HepG2 (cell line): ENCODE data around the gene PIAS1. TPM values are rescaled to one million over a fixed set of nuclear protein-coding genes. Genes with fewer than 3 reads are reported as not detected.

ENCODE experiments used
- ATAC-seq: fragments of 200-7000 bp; cut with Tn5 transposase; 3 replicates; pipeline ENCODE4 v1.9.1; 2020; ENCODE audit warnings: mild to moderate bottlenecking, moderate library complexity
- BruUV-seq: library from RNA; stranded (reverse); fragments of 400-500 nt; replicated peaks from 2 replicates; lab custom pipeline; 2021; lab: Mats Ljungman, UMichigan
- CTCF ChIA-PET: fragments of 300-600 bp; formaldehyde crosslinking; extraction: SDS; loops from one replicate; lab custom pipeline; 2021; ENCODE audit warnings: low total read pairs, inconsistent platforms, low intra/inter-chr PET ratio; lab: Yijun Ruan, JAX
- POLR2A ChIA-PET: fragments of 350-600 bp; sonication (Branson Sonifier 250); formaldehyde crosslinking; loops from one replicate; lab custom pipeline; 2020; ENCODE audit warnings: antibody characterized with exemption, inconsistent platforms; lab: Yijun Ruan, JAX
- DNase-seq: peaks from one replicate; pipeline ENCODE4 v3.0.0-alpha.2; 2015; ENCODE audit warnings: low spot score
- FAIRE-seq: peaks from 3 replicates; lab custom pipeline; 2011; peaks lifted over from hg19 to GRCh38; lab: Jason Lieb, UNC
- H2AFZ ChIP-seq: one replicate; pipeline ENCODE4 v1.6.1; 2011; ENCODE audit warnings: low read length, inconsistent platforms
- H3K27ac ChIP-seq: fragments of 300-600 bp; 3 replicates; pipeline ENCODE4 v1.8.0; 2011; ENCODE audit warnings: mixed run types, mild to moderate bottlenecking, mixed read lengths, low read length, inconsistent platforms; ENCODE audit not compliant: insufficient read depth; ENCODE audit errors: extremely low read length
- H3K27me3 ChIP-seq, 2 experiments: fragments of 200-600 bp in 1 of 2; 2 replicates in 1 of 2; 3 replicates in 1 of 2; pipeline versions ENCODE4 v1.6.0 to v1.8.0; 2011; ENCODE audit warnings: low read length in 2 of 2, mild to moderate bottlenecking in 2 of 2, moderate library complexity in 2 of 2, inconsistent platforms in 1 of 2; ENCODE audit not compliant: insufficient read depth in 2 of 2, control insufficient read depth in 1 of 2
- H3K36me3 ChIP-seq, 2 experiments: fragments of 200-600 bp in 1 of 2; replicated peaks in 1 of 2; 2 replicates in 1 of 2; 3 replicates in 1 of 2; pipeline versions ENCODE4 v1.5.1 to v1.8.0; 2011; ENCODE audit warnings: low read length in 2 of 2, inconsistent platforms in 1 of 2; ENCODE audit not compliant: insufficient read depth in 2 of 2, control insufficient read depth in 1 of 2
- H3K4me1 ChIP-seq: 2 replicates; pipeline ENCODE4 v1.5.1; 2012; ENCODE audit warnings: low read length, inconsistent platforms; ENCODE audit not compliant: insufficient read depth
- H3K4me2 ChIP-seq: 2 replicates; pipeline ENCODE4 v1.6.0; 2011; ENCODE audit warnings: low read depth, low read length, inconsistent platforms
- H3K4me3 ChIP-seq, 3 experiments: fragments of 200-600 bp in 1 of 3; sonication (generic), shearing (Covaris generic) in 1 of 3; replicated peaks in 1 of 3; 2 replicates each; pipeline ENCODE4 v1.5.1; 2011 to 2016; ENCODE audit warnings: low read length in 3 of 3, inconsistent platforms in 2 of 3, low read depth in 2 of 3, mild to moderate bottlenecking in 2 of 3, control low read depth in 1 of 3, mixed read lengths in 1 of 3; ENCODE audit not compliant: insufficient read depth in 1 of 3
- H3K79me2 ChIP-seq: one replicate; pipeline ENCODE4 v1.6.1; 2011; ENCODE audit warnings: low read length, inconsistent platforms; ENCODE audit not compliant: insufficient read depth
- H3K9ac ChIP-seq: 2 replicates; pipeline ENCODE4 v1.6.0; 2011; ENCODE audit warnings: mild to moderate bottlenecking, low read depth, low read length, inconsistent platforms; ENCODE audit not compliant: insufficient read depth
- H3K9me3 ChIP-seq: 2 replicates; pipeline ENCODE4 v1.5.1; 2012; ENCODE audit warnings: mild to moderate bottlenecking, low read length
- H4K20me1 ChIP-seq: 2 replicates; pipeline ENCODE4 v1.6.0; 2011; ENCODE audit warnings: inconsistent platforms, mild to moderate bottlenecking, low read length, moderate library complexity; ENCODE audit not compliant: insufficient read depth
- DMAP1 ChIP-seq: IDR thresholded peaks from 2 replicates; pipeline ENCODE4 v1.6.1; 2016
- KDM6A ChIP-seq: IDR thresholded peaks from 2 replicates; pipeline ENCODE4 v1.6.1; 2016; ENCODE audit warnings: low read depth
- MAF1 ChIP-seq: sonication (generic); formaldehyde crosslinking; IDR thresholded peaks from 2 replicates; pipeline ENCODE4 v1.5.0; 2020; ENCODE audit warnings: missing genetic modification reagents, borderline replicate concordance
- SNAPC2 ChIP-seq: sonication (generic); formaldehyde crosslinking; IDR thresholded peaks from 2 replicates; pipeline ENCODE4 v1.8.1; 2022; ENCODE audit warnings: mild to moderate bottlenecking, missing genetic modification reagents
- ZNF766 ChIP-seq: sonication (generic); formaldehyde crosslinking; IDR thresholded peaks from 2 replicates; pipeline ENCODE4 v1.5.0; 2020; ENCODE audit warnings: missing genetic modification reagents, borderline replicate concordance
- ZNF83 ChIP-seq: sonication (generic); formaldehyde crosslinking; IDR thresholded peaks from 2 replicates; pipeline ENCODE4 v1.4.0; 2020; ENCODE audit warnings: missing genetic modification reagents, mild to moderate bottlenecking, borderline replicate concordance
- ZNF878 ChIP-seq: sonication (generic); formaldehyde crosslinking; IDR thresholded peaks from 2 replicates; pipeline ENCODE4 v1.8.1; 2023; ENCODE audit warnings: mild to moderate bottlenecking, missing genetic modification reagents, moderate library complexity
- WGBS: methylation state at CpG from one replicate; pipeline ENCODE4 v1.1.6; 2017; ENCODE audit warnings: low lambda C conversion rate; 5-methylcytosine and 5-hydroxymethylcytosine counted together
- in situ Hi-C: cut with HindIII; loops from 2 replicates; pipeline ENCODE4 v1.10.0; 2017; ENCODE audit warnings: low pct_unique_long_range_greater_than_20kb; ENCODE audit not compliant: extremely low pct_ligation_motif_present
- intact Hi-C: fragments of 100-400 bp; cut with micrococcal nuclease; formaldehyde crosslinking; loops from one replicate; pipeline ENCODE4 v1.10.0; 2022; ENCODE audit not compliant: unreplicated experiment
- polyA plus RNA-seq, 8 experiments: library from polyadenylated mRNA; depleted of rRNA in 3 of 8; stranded (reverse) in 7 of 8; unstranded in 1 of 8; fragments of >200 nt; fragmentation: Illumina TruSeq in 4 of 8; extraction: Trizol in 4 of 8; gene quantifications; 2 replicates each; pipeline versions ENCODE4 v1.2.1 to v1.2.3, GENCODE V29; 2011 to 2016; ENCODE audit warnings: low read depth in 4 of 8, missing spikeins in 1 of 8, mixed read lengths in 1 of 8; ENCODE audit not compliant: insufficient read depth in 1 of 8
- total RNA-seq, 5 experiments: library from RNA; depleted of rRNA; stranded (reverse); fragments of >200 nt; fragmentation: Illumina TruSeq; extraction: Trizol; gene quantifications; 2 replicates each; pipeline ENCODE4 v1.2.3, GENCODE V29; 2016; ENCODE audit warnings: low read depth in 1 of 5
- TF ChIP-seq, protein P1 (sequence below): sonication (generic); formaldehyde crosslinking; IDR thresholded peaks from 2 replicates; pipeline ENCODE4 v1.8.1; 2023; ENCODE audit warnings: mild to moderate bottlenecking, missing genetic modification reagents
- TF ChIP-seq, protein P2 (sequence below): sonication (generic); formaldehyde crosslinking; IDR thresholded peaks from 2 replicates; pipeline ENCODE4 v1.4.0; 2020; ENCODE audit warnings: missing genetic modification reagents

The PIAS1 gene
- total and polyA plus RNA-seq, 2 of the 13 experiments (the other 11 are each of a cell fraction or from before 2014, with no cell fraction given) = 20.7 to 33.7 TPM

- TF ChIP-seq MAF1 (CRISPR knock-in tag) = no peak
- TF ChIP-seq ZNF766 = no peak
These were observed 36.9 kb upstream of the PIAS1 start (continued) for GRCh38 chr15:68017201-68017600.

- POLR2A ChIA-PET = no interaction called here
- no peaks in the 10 kb centered on the region for H3K36me3 ChIP-seq
- H4K20me1 ChIP-seq = no peaks in the 10 kb centered on the region
- no peak for ATAC-seq
- H3K4me2 ChIP-seq = no peak overlapping the region
- no peaks in the 10 kb centered on the region for H3K9me3 ChIP-seq
- no peak overlapping the region for H2AFZ ChIP-seq
- peaks cover 0 to 21% of the 10 kb centered on the region in 2 experiments; a peak in 1 of 5 replicates for H3K27me3 ChIP-seq
- BruUV-seq = no TSS peak
- peaks cover 26% of the 10 kb centered on the region for H3K4me1 ChIP-seq
- intact Hi-C loops (no loop called here), in situ Hi-C loops (no loop called here)
- WGBS = 64% methylated on average over 5 of the region's 5 CpGs
- no peaks in the 10 kb centered on the region for H3K79me2 ChIP-seq
- CTCF ChIA-PET = no interaction called here
- no peak for DNase-seq
- TF ChIP-seq DMAP1 (CRISPR knock-in tag) (no peak), SNAPC2 (no peak), ZNF83 (CRISPR knock-in tag) (no peak), ZNF878 (CRISPR knock-in tag) (no peak), KDM6A (CRISPR knock-in tag) (no peak)
- TF ChIP-seq, protein P1, sequence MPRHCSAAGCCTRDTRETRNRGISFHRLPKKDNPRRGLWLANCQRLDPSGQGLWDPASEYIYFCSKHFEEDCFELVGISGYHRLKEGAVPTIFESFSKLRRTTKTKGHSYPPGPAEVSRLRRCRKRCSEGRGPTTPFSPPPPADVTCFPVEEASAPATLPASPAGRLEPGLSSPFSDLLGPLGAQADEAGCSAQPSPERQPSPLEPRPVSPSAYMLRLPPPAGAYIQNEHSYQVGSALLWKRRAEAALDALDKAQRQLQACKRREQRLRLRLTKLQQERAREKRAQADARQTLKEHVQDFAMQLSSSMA (CRISPR knock-in tag) = no peak
- TF ChIP-seq, protein P2, sequence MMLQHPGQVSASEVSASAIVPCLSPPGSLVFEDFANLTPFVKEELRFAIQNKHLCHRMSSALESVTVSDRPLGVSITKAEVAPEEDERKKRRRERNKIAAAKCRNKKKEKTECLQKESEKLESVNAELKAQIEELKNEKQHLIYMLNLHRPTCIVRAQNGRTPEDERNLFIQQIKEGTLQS (CRISPR knock-in tag) = no peak
- H3K27ac ChIP-seq = no peak overlapping the region
- H3K4me3 ChIP-seq = no peak overlapping the region
- H3K9ac ChIP-seq = no peak overlapping the region
- no peak for FAIRE-seq
These were observed 35.2 kb upstream of the PIAS1 start for GRCh38 chr15:68018797-68019444.
